Stimulated activated CD8-positive, alpha-beta memory T cell treated with anti-CD3 and anti-CD28 coated beads, Interleukin-7, amount 100 ng/mL, for 24 hours (primary cell): Measurements from ENCODE around the gene ACOD1.

ENCODE experiments used
- DNase-seq: peaks from one replicate; pipeline ENCODE4 v3.0.0-alpha.2; 2020; ENCODE audit warnings: low read depth

Gene ACOD1

DNA sequence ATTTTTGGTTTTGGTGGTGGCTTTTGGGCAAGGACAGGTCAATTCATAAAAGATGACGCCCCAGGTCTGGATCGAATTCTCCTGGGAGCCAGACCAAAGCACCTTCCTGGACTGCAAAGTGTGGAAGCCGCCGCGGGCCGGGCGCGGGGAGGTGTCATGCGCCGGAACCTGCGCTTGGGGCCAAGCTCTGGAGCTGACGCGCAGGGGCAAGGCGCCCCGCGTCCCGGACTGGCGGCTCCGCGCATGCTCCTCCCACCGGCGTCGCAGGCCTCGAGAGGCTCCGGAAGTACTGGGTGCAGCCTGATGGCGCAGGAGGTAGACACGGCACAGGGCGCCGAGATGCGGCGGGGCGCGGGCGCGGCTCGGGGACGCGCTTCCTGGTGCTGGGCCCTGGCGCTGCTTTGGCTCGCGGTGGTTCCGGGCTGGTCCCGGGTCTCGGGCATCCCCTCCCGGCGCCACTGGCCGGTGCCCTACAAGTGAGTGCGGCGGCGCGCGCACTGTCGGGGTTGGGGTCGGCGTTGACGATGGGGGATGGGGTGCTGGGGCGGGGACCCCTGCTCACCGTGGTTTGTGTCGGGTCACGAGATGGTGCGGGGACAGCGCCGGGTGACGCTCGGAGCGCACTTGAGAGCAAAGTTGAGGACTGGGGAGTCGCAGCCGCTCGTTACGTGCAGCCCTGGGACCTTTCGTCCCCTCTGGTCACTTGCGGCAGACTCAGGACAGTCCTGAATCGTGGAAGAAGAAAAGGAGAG is 43.7 kb downstream of the ACOD1 start, which contains the start of gene CLN5:
Gene CLN5, plus strand, starts transcription at position 286 of the 752 bp plus-strand sequence. Its CDS starts 18 bp downstream, at position 304.
- DNase-seq, result peak; percentile 83

DNA sequence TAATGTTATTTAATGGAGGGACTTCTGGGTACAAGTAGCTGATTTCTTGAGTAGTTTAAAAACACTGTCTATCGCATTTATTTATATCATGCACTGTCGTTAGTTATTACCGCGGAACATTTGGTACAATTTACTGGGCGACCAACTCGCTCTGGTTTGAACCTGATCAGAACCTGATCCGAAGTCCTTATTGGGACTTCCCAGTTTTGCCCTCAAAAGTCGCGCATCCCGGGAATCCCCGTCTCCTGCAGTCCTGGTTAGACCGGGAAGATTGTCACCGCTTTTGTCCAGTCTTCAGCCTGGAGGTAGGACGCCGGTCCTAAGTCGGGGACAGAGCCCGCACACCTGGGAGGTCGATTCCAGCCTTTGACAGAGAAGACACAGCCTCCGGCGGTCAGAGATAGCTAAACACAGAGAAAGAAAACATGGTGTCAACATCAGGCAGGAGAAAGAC is 44.3 kb downstream of the ACOD1 start:
- DNase-seq, result no peak

DNA sequence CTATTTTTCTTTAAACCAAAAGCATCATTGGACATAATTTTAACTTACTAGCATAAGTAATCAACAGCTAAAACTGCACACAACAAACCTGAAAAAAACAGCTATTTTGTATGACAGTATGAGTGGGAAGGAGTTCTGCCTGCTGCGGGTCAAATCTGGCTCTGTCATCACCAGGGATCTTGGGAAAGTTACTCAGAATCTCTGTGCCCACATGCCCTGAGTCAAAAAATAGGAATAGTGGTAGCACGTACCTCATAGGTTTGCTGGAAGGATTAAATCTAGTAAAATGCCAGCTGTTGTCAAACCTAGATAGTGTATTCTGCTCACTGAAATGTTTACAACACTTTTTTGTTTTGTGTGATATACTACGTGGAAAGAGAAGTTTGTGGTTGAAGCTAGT is 44.7 kb downstream of the ACOD1 start:
- DNase-seq, result no peak

DNA sequence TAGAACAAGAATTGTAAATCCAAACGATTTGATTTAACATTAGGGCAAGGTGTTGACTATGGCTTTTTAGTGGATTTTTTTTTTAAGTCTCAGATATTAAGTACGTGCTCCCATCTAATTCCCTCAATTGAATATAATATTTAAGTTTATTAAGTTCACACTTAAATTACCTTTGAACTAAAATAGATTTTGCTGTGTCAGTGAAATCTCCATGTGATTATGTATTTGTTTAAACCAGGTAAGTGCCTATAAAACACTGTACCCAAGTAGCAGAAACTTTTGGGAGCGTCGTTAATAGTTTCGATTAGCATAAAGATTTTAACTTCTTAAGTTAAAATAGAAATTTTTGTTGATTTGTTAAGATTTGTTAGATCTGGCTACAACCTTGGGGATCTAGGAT is 45.2 kb downstream of the ACOD1 start:
- DNase-seq, result no peak

DNA sequence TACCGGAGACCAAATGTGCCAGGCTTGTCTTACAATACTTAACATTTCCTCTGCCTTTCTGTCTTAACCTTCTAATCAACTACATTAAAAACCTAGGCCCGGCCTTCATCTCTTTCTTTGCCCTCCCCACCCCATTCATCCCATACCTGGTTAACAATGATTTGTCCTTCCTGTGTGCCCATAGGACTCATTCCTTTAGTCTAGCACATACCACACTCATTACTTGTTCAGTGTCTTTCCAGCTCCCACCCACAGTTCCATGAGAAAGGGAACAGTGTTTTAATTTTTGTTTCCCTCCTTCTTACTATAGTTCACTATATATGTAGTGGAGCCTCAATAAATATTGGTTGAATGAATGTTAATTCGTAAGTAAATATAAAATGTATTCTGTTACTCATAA is 46.0 kb downstream of the ACOD1 start:
- no peak for DNase-seq

DNA sequence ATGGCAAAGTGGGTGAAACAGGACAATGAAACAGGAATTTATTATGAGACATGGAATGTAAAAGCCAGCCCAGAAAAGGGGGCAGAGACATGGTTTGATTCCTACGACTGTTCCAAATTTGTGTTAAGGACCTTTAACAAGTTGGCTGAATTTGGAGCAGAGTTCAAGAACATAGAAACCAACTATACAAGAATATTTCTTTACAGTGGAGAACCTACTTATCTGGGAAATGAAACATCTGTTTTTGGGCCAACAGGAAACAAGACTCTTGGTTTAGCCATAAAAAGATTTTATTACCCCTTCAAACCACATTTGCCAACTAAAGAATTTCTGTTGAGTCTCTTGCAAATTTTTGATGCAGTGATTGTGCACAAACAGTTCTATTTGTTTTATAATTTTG is 52.2 kb downstream of the ACOD1 start:
- no peak for DNase-seq

DNA sequence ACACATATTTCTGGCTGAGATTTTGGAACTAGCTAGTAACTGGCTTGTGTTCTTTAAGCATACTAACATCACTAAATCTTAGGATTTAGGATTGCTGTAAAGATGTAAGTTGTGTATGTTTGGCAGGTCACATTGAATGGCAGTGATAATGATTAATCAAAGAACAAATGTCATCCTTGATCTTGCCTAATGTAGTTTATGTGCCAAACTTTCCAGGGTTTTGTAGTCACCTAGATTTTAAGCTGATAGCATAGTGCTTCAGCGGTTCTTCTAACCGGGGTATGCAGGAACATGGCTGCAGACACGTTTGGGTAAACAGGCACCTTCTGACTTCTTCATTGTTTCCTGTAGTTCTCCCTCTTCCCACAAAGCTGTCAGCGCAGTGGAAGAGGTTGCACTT is 53.2 kb downstream of the ACOD1 start:
- no peak for DNase-seq

DNA sequence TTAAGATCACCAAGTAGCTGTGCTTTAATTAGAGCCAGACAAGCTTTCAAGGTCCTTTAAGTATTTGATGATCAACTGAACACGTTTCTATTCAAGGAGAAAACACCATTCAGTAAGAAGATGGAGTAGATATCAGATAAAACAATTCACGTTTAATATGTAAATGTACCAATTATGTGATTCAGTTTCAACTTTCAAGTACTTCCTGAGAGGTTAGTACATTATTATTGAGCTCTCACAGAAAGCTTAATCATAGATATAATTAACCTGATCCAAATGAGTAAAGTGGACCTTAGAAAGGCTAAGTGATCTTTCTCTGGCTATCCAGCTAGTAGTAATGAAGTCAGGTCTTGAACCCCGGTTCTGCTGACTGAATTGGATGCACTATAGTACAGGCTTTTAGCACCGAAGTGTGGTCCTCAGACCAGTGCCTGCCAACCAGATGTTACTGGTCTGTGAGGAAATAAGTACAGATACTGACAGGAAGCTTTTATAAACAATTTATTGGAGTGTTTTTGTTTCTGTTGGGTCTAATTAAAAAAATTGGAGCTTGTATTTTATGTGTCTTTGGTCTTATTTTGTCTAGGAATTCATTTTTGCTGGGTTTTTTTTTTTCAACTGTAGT is 53.8 kb downstream of the ACOD1 start:
- DNase-seq, result no peak

DNA sequence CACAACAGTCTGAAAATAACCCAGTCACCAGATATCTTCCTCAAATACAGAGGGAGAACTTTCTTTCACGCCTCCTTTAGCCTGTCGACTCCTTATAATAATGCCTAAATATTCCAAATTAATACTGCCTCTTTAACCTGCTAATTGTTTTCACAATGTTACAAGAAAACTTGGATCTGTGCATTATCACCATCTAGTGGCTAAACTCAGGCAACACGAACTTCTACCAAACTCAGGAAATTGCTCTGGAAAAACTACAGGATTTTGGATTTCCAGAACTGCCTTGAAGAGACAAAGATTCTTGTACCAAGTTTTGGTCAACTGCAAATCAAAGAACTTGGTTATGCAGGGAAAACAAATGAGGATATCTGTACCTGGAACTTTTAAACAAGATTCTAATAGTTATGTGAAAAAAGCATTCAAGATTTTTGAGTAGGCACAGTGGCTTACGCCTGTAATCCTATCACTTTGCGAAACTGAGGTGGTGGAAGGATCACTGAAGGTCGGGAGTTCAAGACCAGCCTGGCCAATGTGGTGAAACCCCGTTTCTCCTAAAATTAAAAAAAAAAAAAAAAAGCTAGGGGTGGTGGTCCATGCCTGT is 54.4 kb downstream of the ACOD1 start:
- no peak for DNase-seq
